GM13976 (cell line): ENCODE data around the gene ANKRD31.

Source experiments
- DNase-seq: peaks from one replicate; pipeline ENCODE4 v3.0.0; 2012; ENCODE audit warnings: low spot score
- CTCF ChIP-seq: IDR thresholded peaks from 2 replicates; pipeline ENCODE4 v1.5.1; 2012; ENCODE audit warnings: borderline replicate concordance, mild to moderate bottlenecking; ENCODE audit not compliant: insufficient read depth; ENCODE audit errors: extremely low read depth, missing control alignments, control extremely low read depth
- in situ Hi-C: fragments of 300-500 bp; cut with MboI; formaldehyde crosslinking; loops from one replicate; pipeline ENCODE4 v1.12.0; 2022; ENCODE audit warnings: low sequenced_read_pairs, mixed read lengths, inconsistent platforms; ENCODE audit not compliant: unreplicated experiment

ANKRD31 gene

GRCh38 chr5:75214409-75214808 is 22.3 kb downstream of the ANKRD31 start:
- in situ Hi-C loops, result no loop called here
- no peak for TF ChIP-seq CTCF
- DNase-seq, result no peak

GRCh38 chr5:75203604-75204003 is 33.1 kb downstream of the ANKRD31 start:
- no peak for DNase-seq
- in situ Hi-C loops, result no loop called here
- TF ChIP-seq CTCF, result no peak

- DNase-seq, result no peak
- in situ Hi-C loops, result no loop called here
- no peak for TF ChIP-seq CTCF
Measured at GRCh38 chr5:75202935-75203334, 33.7 kb downstream of the ANKRD31 start.

- no peak for TF ChIP-seq CTCF
- DNase-seq, result no peak
- in situ Hi-C loops, result no loop called here
Measured at GRCh38 chr5:75200776-75201175, 35.9 kb downstream of the ANKRD31 start.

GRCh38 chr5:75199946-75200345 is 36.7 kb downstream of the ANKRD31 start:
- in situ Hi-C loops, result no loop called here
- no peak for TF ChIP-seq CTCF
- no peak for DNase-seq

GRCh38 chr5:75199071-75199470 is 37.6 kb downstream of the ANKRD31 start:
- TF ChIP-seq CTCF, result no peak
- DNase-seq, result no peak
- in situ Hi-C loops, result no loop called here

- in situ Hi-C loops, result no loop called here
- TF ChIP-seq CTCF, result no peak
- DNase-seq, result no peak
Measured at GRCh38 chr5:75197745-75198144, 38.9 kb downstream of the ANKRD31 start.
